Measurements from ENCODE around the gene RAB11FIP4.

GRCh38 chr17:31570951-31571892 is 179.7 kb downstream of the RAB11FIP4 start:
- TF ChIP-seq, protein P1, sequence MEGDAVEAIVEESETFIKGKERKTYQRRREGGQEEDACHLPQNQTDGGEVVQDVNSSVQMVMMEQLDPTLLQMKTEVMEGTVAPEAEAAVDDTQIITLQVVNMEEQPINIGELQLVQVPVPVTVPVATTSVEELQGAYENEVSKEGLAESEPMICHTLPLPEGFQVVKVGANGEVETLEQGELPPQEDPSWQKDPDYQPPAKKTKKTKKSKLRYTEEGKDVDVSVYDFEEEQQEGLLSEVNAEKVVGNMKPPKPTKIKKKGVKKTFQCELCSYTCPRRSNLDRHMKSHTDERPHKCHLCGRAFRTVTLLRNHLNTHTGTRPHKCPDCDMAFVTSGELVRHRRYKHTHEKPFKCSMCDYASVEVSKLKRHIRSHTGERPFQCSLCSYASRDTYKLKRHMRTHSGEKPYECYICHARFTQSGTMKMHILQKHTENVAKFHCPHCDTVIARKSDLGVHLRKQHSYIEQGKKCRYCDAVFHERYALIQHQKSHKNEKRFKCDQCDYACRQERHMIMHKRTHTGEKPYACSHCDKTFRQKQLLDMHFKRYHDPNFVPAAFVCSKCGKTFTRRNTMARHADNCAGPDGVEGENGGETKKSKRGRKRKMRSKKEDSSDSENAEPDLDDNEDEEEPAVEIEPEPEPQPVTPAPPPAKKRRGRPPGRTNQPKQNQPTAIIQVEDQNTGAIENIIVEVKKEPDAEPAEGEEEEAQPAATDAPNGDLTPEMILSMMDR (conservative IDR thresholded peaks at IDR 0.05 in 1 of 2, IDR thresholded peaks at IDR 0.05 in 1 of 2; ENCODE audit: low read depth in 1 of 2, low read length in 2 of 2): no peak
- no peak for TF ChIP-seq EZH2 (IDR thresholded peaks at IDR 0.05; ENCODE audit: low read length, missing control alignments)
